ENCODE results near the gene GALNTL6. TPM values are rescaled to one million over a fixed set of nuclear protein-coding genes. Genes with fewer than 3 reads are reported as not detected.

GALNTL6 gene
- total RNA-seq, 1 donor from 2014 or later = not detected

DNA sequence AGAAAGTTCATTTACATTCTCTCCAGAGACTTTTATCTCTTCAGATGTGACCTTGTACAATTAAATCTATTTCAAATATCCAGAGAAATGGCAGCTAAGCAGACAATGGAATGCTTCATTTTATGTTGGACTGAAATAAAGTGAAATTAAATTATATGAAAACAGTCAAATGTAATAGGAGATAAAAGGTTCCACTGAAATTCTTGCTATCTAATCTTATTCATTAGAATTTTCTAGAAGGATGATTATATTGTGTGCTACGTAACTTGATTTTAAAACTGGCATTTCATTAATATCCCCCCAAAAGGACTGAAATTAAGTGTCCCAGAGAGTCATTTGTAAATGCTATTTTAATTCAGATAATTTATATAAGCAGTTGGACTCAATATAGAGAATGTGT, 708.5 kb downstream of the GALNTL6 start:
- intact Hi-C loops (cut with micrococcal nuclease) = no loop called here

- intact Hi-C loops (cut with micrococcal nuclease) = no loop called here
Observed at GRCh38 chr4:172543249-172543648, 730.0 kb downstream of the GALNTL6 start.

- intact Hi-C loops (cut with micrococcal nuclease) = no loop called here
Observed at GRCh38 chr4:172546782-172547181, 733.6 kb downstream of the GALNTL6 start.

DNA sequence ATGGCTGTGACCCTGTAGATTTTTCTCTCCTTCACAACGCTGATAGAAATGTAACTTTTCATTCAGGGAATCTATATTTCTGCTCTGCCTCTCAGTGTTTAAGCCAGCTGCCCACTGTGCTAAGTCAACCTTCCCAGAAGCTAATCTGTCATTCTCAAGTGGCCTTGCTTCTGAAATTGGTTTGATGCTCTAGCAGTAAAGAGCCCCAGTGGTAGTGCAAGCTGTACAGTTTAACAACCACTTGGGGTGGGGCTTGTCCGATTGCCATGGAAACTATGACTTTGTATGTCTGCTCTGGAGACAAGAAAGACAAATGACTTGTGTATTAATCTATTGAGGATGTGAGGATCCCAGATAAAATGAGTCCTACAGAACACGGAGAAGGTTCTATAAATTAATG, 734.5 kb downstream of the GALNTL6 start:
- intact Hi-C loops (cut with micrococcal nuclease) = no loop called here

GRCh38 chr4:172553216-172553615, 740.0 kb downstream of the GALNTL6 start:
- intact Hi-C loops (cut with micrococcal nuclease) = no loop called here

GRCh38 chr4:172554588-172554987, 741.4 kb downstream of the GALNTL6 start:
- intact Hi-C loops (cut with micrococcal nuclease) = no loop called here

DNA sequence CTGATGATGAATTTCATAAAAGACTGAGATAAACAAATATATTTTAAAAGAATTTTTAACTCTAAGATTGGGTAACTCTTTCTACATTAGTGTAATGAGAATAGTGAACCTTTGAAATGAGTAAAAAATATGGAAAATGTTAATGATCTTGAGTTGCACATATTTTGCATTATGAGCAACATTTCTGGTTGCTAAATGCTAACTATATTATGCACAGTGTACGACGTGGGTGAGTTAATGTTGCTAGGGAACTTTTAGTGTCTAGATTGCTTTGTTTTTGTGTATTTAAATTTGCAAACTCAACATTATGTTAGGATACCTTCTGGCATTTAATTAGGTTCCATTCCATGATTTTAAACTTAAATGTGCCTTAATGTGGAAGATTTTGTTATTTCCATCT, 742.5 kb downstream of the GALNTL6 start:
- intact Hi-C loops (cut with micrococcal nuclease) = no loop called here

DNA sequence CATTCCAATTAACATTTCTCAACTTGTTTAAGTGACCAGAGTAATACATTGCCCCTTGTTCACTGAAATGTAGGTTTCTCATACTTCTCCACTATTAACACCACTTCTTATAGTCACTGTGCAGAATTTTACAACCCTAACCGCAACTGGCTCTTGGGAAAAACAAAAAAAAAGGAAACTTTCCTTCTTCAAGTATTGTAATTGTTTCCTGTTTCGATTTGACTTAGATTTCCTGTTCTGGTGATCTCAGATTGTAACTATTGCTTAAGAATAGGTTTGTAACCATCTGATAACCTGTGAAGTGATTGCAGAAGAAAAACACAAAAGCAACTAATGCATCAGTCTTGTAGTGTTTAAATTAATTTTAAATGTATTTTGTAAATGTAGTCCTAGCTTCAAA, 760.7 kb downstream of the GALNTL6 start:
- intact Hi-C loops (cut with micrococcal nuclease) = no loop called here

DNA sequence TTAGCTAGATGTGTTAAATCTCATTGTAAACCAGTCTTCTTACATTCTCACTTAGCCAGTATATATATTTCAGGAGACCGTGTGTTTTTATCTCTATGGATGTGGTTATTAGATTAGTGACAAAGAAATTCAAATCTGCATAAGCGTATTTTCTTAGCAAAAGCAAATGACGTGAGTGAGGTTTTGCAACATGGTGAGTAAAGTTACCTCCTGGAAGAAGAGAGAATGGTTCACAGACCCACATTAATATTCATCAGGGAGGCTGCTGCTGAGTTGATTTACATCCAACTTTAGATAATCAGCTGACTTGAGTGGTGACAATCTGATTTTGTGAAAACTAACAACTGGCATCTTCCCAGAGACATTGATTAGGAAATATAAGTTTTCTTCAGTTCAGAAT, 765.5 kb downstream of the GALNTL6 start:
- intact Hi-C loops (cut with micrococcal nuclease) = no loop called here

DNA sequence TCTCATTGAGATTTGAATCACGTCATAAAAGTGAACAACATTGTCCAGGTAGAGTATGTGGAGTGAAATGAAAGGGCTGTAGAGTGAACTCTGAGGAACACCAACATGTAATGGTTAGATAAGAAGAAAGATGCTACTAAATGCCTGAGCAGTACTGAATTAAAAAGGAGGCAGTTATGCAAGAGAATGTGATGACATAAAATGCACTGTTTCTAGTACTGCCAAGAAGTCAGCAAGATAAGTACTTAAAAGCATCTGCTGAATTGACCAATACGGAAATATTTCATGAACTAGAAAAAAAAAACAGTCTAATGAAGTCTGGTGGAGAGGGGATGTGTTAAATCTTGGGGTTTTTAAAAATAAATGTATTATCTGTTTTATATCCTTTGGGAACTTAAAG, 771.6 kb downstream of the GALNTL6 start:
- intact Hi-C loops (cut with micrococcal nuclease) = no loop called here

GRCh38 chr4:172596206-172596605, 783.0 kb downstream of the GALNTL6 start:
- intact Hi-C loops (cut with micrococcal nuclease) = no loop called here

DNA sequence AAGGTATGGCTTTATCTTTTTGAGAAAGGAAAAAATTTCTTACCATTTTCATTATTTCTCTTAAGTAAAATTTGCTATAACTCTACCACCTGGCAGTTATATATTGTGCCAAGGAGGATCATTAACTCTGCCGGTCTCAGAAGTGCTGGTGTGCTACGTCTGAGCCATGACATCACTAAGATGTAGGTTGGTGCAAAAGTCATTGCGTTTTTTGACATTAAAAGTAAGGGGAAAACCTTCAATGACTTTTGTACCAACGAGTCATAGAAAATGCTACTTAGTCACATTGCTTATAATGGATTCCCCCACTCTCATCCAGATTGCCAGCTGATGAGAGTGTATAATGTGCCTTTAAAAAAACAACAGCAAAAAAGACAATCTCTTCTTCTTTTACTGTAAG, 786.4 kb downstream of the GALNTL6 start:
- intact Hi-C loops (cut with micrococcal nuclease) = no loop called here

- intact Hi-C loops (cut with micrococcal nuclease) = no loop called here
Observed at GRCh38 chr4:172601195-172601594, 788.0 kb downstream of the GALNTL6 start.

- intact Hi-C loops (cut with micrococcal nuclease) = no loop called here
Observed at GRCh38 chr4:172619218-172619617, 806.0 kb downstream of the GALNTL6 start.

DNA sequence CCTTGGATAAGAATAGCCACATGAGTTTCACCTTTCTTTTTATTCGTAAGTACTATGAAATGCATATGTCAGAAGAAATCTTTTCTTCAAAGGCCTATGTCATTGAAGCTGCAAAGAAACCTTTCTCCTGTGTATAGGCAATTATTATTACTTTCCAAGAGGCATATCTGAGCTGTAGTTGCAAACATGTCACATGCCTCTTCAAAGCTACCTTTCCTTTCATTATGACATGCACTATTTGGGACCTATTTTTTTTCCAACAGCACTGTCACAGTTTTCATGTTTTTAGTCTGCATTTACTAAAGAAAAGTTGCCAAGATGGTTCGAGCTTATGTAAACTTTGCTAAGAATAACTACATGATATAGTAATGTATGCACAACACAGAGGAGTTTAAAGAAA, 806.6 kb downstream of the GALNTL6 start:
- intact Hi-C loops (cut with micrococcal nuclease) = no loop called here

DNA sequence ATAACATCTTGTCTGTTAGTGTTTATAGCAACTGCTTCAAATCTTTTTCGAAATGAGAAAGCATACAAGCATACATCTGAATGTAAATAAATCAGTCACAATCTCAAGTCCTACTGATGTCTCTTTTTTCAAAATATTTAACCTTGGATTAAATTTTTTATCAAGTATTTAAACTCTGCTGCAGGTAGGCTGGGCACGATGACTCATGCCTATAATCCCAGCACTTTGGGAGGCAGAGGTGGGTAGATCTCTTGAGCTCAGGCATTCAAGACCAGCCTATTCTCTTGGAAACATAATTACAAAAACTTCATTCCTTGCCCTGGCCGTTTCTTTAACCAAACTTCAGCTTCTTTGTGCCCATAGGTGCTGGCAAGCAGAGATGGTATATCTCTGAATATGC, 815.1 kb downstream of the GALNTL6 start:
- intact Hi-C loops (cut with micrococcal nuclease) = no loop called here

- intact Hi-C loops (cut with micrococcal nuclease) = no loop called here
Observed at GRCh38 chr4:172630280-172630679, 817.1 kb downstream of the GALNTL6 start.

DNA sequence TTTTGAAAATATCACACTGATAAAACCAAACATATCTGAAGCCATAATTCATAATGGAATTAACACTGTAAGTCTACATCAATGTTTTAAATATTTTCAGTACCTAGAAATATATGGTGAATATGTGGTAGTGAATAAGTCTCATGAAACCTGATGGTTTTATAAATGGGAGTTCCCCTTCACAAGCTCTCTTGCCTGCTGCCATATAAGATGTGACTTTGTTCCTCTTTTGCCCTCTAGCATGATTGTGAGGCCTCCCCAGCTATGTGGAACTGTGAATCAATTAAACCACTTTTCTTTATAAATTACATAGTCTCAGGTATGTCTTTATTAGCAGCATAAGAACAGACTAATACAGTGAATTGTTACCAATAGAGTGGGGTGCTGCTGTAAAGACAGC, 818.6 kb downstream of the GALNTL6 start:
- intact Hi-C loops (cut with micrococcal nuclease) = no loop called here

GRCh38 chr4:172648471-172648870, 835.3 kb downstream of the GALNTL6 start:
- intact Hi-C loops (cut with micrococcal nuclease) = no loop called here

GRCh38 chr4:172649143-172649542, 835.9 kb downstream of the GALNTL6 start:
- intact Hi-C loops (cut with micrococcal nuclease) = no loop called here

DNA sequence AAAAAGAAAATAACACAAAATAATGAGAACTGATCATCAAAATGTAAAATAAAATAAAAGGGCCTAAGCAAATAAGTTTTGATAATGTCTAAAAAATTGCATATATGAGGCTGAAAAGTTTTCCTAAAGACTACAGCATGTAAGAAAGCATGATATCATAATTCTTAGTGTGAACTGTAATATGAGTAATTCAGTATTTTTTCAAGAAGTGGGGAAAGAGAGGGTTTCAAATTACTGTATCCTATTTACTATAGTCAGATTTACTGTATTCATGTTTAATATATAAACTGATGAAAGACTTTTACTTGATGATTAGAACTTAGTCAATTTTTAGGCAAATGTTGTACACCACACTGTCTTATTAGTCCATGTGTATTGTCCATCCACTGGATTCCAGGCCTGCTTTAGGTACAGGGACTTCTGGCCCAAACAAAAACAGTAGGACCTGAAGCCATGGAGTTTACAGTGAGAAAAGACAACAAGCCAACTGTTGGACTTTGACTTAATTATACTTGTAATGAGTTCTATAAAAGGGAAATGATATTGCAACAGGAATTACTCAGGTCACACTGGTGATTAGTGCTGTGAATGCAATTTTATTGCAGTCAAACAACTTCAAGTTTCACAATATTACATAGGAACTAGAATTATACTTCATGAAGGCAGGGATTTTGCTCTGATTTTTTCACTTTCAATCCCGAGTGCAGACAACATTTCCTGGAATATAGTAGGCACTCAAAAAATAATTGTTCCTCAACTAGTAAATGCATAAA, 837.7 kb downstream of the GALNTL6 start:
- intact Hi-C loops (cut with micrococcal nuclease) = no loop called here

GRCh38 chr4:172651961-172652360, 838.8 kb downstream of the GALNTL6 start:
- intact Hi-C loops (cut with micrococcal nuclease) = no loop called here

DNA sequence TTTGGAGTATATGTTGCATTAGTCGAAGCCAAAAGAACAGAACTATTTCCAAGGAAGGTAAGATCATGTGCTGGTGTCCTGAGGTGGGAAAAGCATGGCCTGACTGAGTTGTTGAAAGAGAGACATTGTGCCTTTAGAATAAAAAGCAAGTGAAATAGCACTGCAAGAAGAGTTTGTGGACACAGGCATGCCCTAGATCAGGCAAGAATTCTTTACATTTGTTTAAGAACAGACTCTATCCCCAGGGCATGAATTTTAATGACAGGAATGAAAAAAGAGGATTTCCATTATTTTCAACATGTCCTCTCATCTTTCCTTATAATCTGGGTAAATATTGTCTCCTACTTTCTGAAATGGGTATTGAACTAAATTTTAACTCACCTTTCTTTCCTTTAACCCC, 839.2 kb downstream of the GALNTL6 start:
- intact Hi-C loops (cut with micrococcal nuclease) = no loop called here

DNA sequence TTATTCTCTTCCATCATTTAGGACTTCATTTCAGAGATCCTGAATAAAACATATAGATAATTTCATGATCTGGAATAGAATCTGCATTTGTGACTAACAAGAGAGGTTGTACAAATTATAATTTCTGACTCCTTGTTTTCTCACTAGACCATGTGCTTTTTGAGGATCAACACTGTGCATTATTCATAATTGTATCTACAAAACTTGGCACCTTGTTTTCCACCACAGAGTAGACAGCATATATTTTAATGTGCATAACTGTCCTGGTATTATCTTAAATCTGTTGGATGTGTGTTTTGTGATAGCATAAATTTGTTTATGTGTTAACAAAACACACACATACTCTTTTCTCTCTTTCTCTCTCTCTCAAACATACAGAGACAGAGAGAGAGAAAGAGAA, 840.5 kb downstream of the GALNTL6 start:
- intact Hi-C loops (cut with micrococcal nuclease) = no loop called here

All from T-helper 1 cell treated with Interleukin-12 subunit alpha and Interleukin-12 subunit beta and Interleukin-4 antibody, amounts not matched to agents 30 ng/mL and 1 ng/mL, for 36 hours (primary cell).